Loucy (cell line): ENCODE data around the gene TMEM114.

ENCODE experiments used
- EZH2phosphoT487 ChIP-seq: fragments of 200-600 bp; IDR thresholded peaks from 2 replicates; pipeline ENCODE4 v1.6.1; 2018; ENCODE audit warnings: antibody characterized with exemption, mild to moderate bottlenecking, moderate library complexity, borderline replicate concordance
- TF ChIP-seq, protein P1 (sequence below): fragments of 200-600 bp; sonication (generic); conservative IDR thresholded peaks from 2 replicates; pipeline ENCODE4 v1.5.1; 2014; ENCODE audit warnings: mild to moderate bottlenecking, antibody characterized with exemption, low read length

DNA sequence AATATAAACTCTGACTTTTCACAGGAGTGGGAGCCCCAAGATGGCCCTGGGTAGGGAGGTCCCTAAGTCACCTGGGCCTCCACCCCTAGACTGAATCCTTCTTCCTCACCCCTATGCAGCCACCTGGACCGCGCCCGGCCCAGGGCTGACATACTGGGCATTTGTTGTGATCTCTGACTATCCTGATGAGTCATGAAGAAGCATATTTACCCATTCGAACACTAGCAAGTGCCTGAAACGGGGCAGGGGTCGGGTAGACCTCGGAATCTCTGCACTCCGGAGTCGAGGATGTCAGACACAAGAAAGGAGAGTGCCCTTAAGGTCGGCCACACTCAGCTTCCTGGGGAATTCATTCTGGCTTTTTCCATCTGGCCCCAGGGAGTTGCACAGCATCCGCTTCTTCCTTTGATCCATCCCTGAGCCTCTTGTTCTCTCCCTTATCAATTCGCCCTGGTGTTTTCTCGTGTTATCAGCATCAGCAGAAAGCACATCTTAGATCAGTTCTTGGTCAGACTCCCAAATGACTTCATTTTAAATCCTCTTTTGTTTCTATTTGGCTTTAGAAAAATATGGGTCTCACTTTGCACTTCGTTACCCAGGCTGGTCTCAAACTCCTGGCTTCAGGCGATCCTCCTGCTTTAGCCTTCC lies 41.6 kb upstream of the TMEM114 start:
- TF ChIP-seq, protein P1, sequence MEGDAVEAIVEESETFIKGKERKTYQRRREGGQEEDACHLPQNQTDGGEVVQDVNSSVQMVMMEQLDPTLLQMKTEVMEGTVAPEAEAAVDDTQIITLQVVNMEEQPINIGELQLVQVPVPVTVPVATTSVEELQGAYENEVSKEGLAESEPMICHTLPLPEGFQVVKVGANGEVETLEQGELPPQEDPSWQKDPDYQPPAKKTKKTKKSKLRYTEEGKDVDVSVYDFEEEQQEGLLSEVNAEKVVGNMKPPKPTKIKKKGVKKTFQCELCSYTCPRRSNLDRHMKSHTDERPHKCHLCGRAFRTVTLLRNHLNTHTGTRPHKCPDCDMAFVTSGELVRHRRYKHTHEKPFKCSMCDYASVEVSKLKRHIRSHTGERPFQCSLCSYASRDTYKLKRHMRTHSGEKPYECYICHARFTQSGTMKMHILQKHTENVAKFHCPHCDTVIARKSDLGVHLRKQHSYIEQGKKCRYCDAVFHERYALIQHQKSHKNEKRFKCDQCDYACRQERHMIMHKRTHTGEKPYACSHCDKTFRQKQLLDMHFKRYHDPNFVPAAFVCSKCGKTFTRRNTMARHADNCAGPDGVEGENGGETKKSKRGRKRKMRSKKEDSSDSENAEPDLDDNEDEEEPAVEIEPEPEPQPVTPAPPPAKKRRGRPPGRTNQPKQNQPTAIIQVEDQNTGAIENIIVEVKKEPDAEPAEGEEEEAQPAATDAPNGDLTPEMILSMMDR, result no peak
- TF ChIP-seq EZH2phosphoT487, result no peak
